GM12801 (cell line): ENCODE measurements around the gene HMHB1.

Experiments
- CTCF ChIP-seq: IDR thresholded peaks from one replicate; pipeline ENCODE4 v1.5.1; 2011; ENCODE audit warnings: control low read depth; ENCODE audit not compliant: insufficient read length; ENCODE audit errors: extremely low read depth

HMHB1 gene

GRCh38 chr5:143812085-143812705, at the start of gene HMHB1:
HMHB1 (plus strand) TSS chr5:143812161.
- no peak for TF ChIP-seq CTCF

GRCh38 chr5:143762636-143763220, 49.2 kb upstream of the HMHB1 start:
- TF ChIP-seq CTCF, result no peak

- TF ChIP-seq CTCF, result no peak
Measured at GRCh38 chr5:143767162-143767561, 44.8 kb upstream of the HMHB1 start.

GRCh38 chr5:143769026-143769786, 42.8 kb upstream of the HMHB1 start:
- TF ChIP-seq CTCF, result no peak

- no peak for TF ChIP-seq CTCF
Measured at GRCh38 chr5:143770450-143770849, 41.5 kb upstream of the HMHB1 start.

GRCh38 chr5:143771189-143771588, 40.8 kb upstream of the HMHB1 start:
- no peak for TF ChIP-seq CTCF

- no peak for TF ChIP-seq CTCF
Measured at GRCh38 chr5:143771602-143772001, 40.4 kb upstream of the HMHB1 start.
